ENCODE data around the gene PKHD1.

GRCh38 chr6:52050051-52050405, 37.4 kb downstream of the PKHD1 start:
- TF ChIP-seq FOXM1 (IDR thresholded peaks at IDR 0.05; ENCODE audit: borderline replicate concordance) (no peak), HDGF (IDR thresholded peaks at IDR 0.05; ENCODE audit: borderline replicate concordance) (no peak), TARDBP (IDR thresholded peaks at IDR 0.05) (no peak), CTBP1 (IDR thresholded peaks at IDR 0.05; ENCODE audit: borderline replicate concordance) (no peak), NFRKB (IDR thresholded peaks at IDR 0.05) (no peak), FOXA1 (IDR thresholded peaks at IDR 0.05) (no peak), ZNF384 (IDR thresholded peaks at IDR 0.05) (no peak), BHLHE40 (IDR thresholded peaks at IDR 0.05; ENCODE audit: borderline replicate concordance) (no peak), SP1 (IDR thresholded peaks at IDR 0.05) (no peak), SUZ12 (IDR thresholded peaks at IDR 0.05) (no peak)
